Stimulated activated CD8-positive, alpha-beta memory T cell treated with anti-CD3 and anti-CD28 coated beads, Interleukin-7, amount 100 ng/mL, for 1 hour (primary cell): ENCODE data around the gene ARFGAP2.

Source experiments
- DNase-seq, 2 donors: peaks; one replicate each; pipeline ENCODE4 v3.0.0-alpha.2; 2020; ENCODE audit warnings: low read depth in 2 of 2

Gene ARFGAP2

GRCh38 chr11:47171061-47171838 lies 5.4 kb downstream of the ARFGAP2 start:
- DNase-seq = no peak

GRCh38 chr11:47166368-47166767 lies 10.3 kb downstream of the ARFGAP2 start:
- DNase-seq = no peak

GRCh38 chr11:47165253-47165840 lies 11.3 kb downstream of the ARFGAP2 start:
- no peak for DNase-seq

- DNase-seq = no peak
Measured at GRCh38 chr11:47164321-47164720, 12.4 kb downstream of the ARFGAP2 start.

GRCh38 chr11:47163898-47164297 lies 12.8 kb downstream of the ARFGAP2 start:
- DNase-seq = no peak

DNA sequence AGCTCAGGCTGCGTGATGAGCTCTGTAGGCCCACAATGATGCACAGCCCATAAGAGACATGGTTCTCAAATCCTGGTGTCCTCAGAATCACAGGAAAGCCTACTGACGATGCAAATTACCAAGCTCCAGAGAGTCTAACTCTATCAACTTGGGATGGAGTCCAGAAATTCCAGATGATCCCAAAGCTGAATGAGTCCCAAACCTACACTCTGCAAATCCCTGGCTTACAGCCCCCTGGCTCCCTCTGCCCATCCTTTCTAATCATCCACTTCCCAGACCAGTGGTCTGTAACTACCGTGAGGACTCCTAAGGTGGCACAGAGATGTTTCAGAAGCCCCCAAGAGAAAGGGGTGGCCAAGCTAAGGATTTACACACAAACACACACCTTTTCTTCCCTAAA lies 13.5 kb downstream of the ARFGAP2 start:
- DNase-seq = no peak

DNA sequence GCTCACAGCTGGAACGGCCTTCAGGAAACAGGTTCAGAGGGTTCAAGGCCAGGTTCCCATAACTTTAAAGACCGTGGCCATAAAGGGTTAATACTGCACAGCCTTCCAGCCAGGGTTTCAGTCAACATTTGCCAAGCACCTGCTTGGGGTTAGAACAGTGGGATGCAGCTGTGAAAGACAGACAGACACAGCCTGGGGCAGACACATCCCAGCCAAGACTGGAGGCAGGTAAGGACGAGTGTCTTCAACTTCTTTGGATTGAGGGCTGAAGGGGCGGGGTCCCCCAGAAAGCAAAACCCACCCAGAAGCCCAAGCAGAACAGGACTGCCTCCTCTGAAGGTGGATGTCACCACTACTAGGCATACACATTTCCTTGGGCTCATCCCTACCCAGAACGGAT lies 14.3 kb downstream of the ARFGAP2 start:
- no peak for DNase-seq

DNA sequence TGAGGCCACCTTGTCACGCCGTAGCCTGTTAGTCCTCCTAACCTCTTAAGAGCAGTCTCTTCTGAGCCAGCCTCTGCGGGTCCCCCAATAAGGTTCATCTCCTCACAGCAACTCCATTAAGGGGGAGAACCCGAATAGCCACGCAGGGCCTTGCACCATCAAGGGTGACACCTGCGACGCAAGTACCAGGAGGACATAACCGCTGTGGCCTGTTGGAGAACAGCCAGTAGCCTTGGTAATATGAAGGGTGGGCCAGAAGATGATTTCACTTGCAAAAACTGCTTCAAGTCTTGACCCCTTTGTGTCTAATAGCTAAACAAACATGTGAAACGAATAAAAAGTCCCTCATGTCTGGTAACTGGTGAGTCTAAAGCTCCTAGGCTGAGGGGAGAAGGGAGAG lies 14.8 kb downstream of the ARFGAP2 start:
- DNase-seq = no peak

- DNase-seq = peak; percentile 11 to 30
Measured at GRCh38 chr11:47161134-47161854, 15.4 kb downstream of the ARFGAP2 start.

- no peak for DNase-seq
Measured at GRCh38 chr11:47160753-47161133, 15.9 kb downstream of the ARFGAP2 start.

DNA sequence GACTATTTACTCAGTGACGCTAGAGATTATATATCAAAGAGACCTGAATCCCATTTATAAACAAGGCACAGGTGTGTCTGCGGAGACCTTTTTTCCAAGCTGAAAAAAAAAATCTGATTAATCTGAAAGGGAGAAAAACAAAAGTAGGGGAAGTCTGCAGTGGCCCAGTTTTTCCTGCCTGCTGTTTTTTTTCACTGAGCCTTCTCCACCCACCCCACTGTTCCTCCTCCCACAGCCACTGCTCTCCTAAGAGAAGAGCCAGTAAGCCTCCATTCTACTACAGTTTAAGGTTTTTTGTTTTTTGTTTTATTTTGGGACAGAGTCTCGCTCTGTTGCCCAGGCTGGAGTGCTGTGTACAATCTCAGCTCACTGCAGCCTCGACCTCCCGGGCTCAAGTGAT lies 18.4 kb downstream of the ARFGAP2 start:
- no peak for DNase-seq

DNA sequence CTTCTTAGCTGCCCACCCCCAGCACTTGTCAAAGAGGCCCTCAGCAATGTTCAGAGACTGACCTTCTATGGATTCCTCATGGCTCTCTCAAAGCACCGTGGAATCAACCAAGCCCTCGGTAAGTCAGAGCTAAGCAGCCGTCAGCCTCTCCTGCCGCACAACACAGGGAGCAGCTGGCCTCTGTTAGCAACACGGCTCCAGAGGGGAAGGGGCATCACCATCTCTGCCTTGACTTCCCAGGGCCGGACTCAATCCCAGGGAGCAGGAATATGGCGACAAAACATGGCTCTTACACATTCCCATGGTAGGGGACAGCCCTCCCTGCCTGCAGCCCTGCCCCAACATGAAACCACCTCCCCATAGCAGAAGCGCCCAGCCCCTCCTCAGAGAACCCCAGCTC lies 18.9 kb downstream of the ARFGAP2 start:
- no peak for DNase-seq

DNA sequence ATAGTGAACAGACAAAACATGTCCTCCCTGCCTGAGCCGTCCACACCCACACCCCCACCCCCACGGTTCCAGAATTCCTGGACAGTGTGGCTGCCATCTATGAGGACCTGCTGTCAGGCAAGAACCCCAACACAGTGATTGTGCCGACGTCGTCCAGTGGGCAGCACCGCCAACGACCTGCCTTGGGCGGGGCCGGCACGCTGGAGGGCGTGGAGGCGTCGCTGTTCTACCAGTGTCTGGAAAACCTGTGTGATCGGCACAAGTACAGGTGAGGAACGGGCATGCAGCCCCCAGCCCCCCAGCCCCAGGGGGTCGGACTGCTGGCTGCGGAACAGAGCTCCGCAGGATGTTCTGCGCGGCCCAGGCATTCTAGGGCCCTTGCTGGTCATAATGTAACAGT lies 19.7 kb downstream of the ARFGAP2 start:
- no peak for DNase-seq

DNA sequence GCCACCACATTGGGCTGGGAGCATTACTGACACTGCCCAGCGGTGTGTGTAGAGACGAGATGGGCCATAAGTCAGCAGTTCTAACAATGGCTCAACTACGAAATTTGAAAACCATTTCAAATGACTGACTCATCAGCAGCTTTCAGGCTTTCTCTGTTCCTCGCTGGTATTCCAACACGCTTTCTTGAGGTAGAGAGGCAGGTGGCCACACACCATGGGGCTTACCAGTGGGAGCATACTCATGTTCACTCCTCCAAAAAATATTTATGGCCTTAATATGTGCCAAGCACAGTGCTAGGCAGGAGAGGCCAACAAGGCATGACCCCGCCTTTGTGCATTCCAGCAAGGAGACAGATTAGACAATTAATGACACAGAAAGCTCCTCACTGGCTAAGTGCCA lies 20.3 kb downstream of the ARFGAP2 start:
- no peak for DNase-seq

- no peak for DNase-seq
Measured at GRCh38 chr11:47155879-47156278, 20.8 kb downstream of the ARFGAP2 start.

DNA sequence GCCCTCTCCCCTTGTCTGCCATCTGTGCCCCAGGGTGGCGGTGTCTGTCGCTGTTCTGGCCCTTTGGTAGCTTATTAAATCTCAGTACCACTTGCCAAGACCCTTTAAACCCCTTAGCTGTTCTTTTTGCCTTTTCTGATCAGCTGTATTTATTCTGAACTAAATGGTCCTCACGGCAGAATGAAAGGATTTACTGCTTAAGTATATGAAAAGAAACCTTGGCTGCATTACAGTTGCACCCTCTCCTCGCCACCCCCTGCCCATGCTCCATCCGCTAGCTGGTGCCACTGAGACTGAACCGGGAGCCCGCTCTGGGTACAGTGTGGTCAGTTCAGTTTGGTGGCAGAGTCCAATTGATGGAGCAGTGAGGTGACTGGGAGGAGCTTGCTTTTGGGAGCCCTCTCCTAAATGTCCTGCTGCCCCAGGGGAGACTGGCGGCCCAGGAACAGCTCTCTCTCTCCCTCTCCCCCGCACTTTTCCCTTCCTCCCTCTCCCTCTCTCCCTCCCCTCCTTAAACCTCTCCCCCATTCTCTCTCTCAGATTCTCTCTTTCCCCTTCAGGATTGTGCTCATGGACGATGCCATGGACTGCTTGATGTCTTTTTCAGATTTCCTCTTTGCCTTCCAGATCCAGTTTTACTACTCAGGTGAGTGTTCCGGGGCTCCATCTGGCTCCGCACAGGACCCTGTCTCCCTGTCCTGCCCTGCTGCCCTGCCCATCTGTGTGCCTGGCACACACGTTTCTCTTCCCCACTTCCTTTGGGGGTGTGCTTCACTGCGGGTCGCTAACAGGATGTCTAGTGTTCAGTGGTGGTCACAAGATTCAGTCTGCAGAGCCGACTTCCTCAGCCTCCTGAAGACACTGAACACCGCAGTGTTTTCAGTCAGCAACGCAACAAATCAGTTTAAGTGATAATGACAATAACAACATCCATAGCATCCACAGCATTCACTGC lies 21.8 kb downstream of the ARFGAP2 start:
- no peak for DNase-seq

GRCh38 chr11:47152953-47153950 lies 23.4 kb downstream of the ARFGAP2 start:
- DNase-seq = peak in 1 of 2 donors; percentile 11

GRCh38 chr11:47152126-47152952 lies 24.3 kb downstream of the ARFGAP2 start:
- no peak for DNase-seq

- DNase-seq = no peak
Measured at GRCh38 chr11:47149782-47150181, 26.9 kb downstream of the ARFGAP2 start.
